Osteocyte (in vitro differentiated cells): Measurements from ENCODE around the gene MLH3. TPM values are rescaled to one million over a fixed set of nuclear protein-coding genes. Genes with fewer than 3 reads are reported as not detected.

ENCODE experiments used
- DNase-seq: peaks from one replicate; pipeline ENCODE4 v3.0.0; 2021; ENCODE audit warnings: mixed read lengths; ENCODE audit not compliant: unreplicated experiment; ENCODE audit errors: extremely low spot score
- H3K27ac Mint-ChIP-seq: one replicate; pipeline ENCODE4 v1.8.0; 2021; ENCODE audit warnings: mild to moderate bottlenecking, mixed read lengths; ENCODE audit not compliant: unreplicated experiment
- H3K27me3 Mint-ChIP-seq: one replicate; pipeline ENCODE4 v1.8.0; 2021; ENCODE audit warnings: mixed read lengths; ENCODE audit not compliant: unreplicated experiment
- H3K36me3 Mint-ChIP-seq: one replicate; pipeline ENCODE4 v1.8.0; 2021; ENCODE audit warnings: mixed read lengths; ENCODE audit not compliant: unreplicated experiment
- H3K4me1 Mint-ChIP-seq: one replicate; pipeline ENCODE4 v1.8.0; 2021; ENCODE audit warnings: mixed read lengths; ENCODE audit not compliant: unreplicated experiment
- H3K4me3 Mint-ChIP-seq: one replicate; pipeline ENCODE4 v1.8.0; 2021; ENCODE audit warnings: mild to moderate bottlenecking, moderate library complexity, mixed read lengths; ENCODE audit not compliant: unreplicated experiment
- H3K9me3 Mint-ChIP-seq: one replicate; pipeline ENCODE4 v1.8.0; 2021; ENCODE audit warnings: mixed read lengths; ENCODE audit not compliant: unreplicated experiment
- total RNA-seq: library from RNA; stranded (reverse); gene quantifications from 2 replicates; pipeline ENCODE4 v1.2.1, GENCODE V29; 2021
- TF ChIP-seq, protein P1 (sequence below): fragments of 200-600 bp; sonication (generic); IDR thresholded peaks from 2 replicates; pipeline ENCODE4 v1.5.0; 2021; ENCODE audit warnings: antibody characterized with exemption, mild to moderate bottlenecking, moderate library complexity

Gene MLH3
- total RNA-seq, 1 donor from 2014 or later, result 21.8 TPM

- H3K9me3 Mint-ChIP-seq, result no peaks in the 10 kb centered on the region
- TF ChIP-seq, protein P1, sequence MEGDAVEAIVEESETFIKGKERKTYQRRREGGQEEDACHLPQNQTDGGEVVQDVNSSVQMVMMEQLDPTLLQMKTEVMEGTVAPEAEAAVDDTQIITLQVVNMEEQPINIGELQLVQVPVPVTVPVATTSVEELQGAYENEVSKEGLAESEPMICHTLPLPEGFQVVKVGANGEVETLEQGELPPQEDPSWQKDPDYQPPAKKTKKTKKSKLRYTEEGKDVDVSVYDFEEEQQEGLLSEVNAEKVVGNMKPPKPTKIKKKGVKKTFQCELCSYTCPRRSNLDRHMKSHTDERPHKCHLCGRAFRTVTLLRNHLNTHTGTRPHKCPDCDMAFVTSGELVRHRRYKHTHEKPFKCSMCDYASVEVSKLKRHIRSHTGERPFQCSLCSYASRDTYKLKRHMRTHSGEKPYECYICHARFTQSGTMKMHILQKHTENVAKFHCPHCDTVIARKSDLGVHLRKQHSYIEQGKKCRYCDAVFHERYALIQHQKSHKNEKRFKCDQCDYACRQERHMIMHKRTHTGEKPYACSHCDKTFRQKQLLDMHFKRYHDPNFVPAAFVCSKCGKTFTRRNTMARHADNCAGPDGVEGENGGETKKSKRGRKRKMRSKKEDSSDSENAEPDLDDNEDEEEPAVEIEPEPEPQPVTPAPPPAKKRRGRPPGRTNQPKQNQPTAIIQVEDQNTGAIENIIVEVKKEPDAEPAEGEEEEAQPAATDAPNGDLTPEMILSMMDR, result no peak
- no peaks in the 10 kb centered on the region for H3K27me3 Mint-ChIP-seq
- no peak overlapping the region for H3K4me3 Mint-ChIP-seq
- DNase-seq, result no peak
- H3K27ac Mint-ChIP-seq, result no peak overlapping the region
- H3K36me3 Mint-ChIP-seq, result peaks cover 8% of the 10 kb centered on the region
- peaks cover 32% of the 10 kb centered on the region for H3K4me1 Mint-ChIP-seq
Measured at GRCh38 chr14:75060420-75060819, 9.2 kb upstream of the MLH3 start.

DNA sequence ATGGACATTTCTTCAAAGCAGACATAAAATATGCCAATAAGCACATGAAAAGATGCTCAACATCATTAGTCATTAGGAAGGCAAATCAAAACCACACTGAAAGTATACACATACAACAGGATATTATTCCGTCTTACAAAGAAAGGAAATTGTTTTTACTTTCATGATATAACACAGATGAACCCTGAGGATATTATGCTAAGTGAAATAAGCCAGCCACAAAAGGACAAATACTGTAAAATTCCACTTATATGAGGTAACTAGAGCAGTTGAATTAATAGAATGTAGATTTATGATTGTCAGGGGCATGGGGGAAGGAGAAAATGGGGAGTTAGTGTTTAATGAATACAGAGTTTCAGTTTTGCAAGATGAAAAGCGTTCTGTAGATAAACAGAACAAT is 8.4 kb upstream of the MLH3 start:
- TF ChIP-seq, protein P1, result no peak
- Mint-ChIP-seq H3K4me3 (no peak overlapping the region), H3K9me3 (no peaks in the 10 kb centered on the region), H3K27ac (peak overlapping the region; percentile 21), H3K27me3 (no peaks in the 10 kb centered on the region), H3K36me3 (peaks cover 8% of the 10 kb centered on the region), H3K4me1 (peaks cover 34% of the 10 kb centered on the region)
- no peak for DNase-seq

DNA sequence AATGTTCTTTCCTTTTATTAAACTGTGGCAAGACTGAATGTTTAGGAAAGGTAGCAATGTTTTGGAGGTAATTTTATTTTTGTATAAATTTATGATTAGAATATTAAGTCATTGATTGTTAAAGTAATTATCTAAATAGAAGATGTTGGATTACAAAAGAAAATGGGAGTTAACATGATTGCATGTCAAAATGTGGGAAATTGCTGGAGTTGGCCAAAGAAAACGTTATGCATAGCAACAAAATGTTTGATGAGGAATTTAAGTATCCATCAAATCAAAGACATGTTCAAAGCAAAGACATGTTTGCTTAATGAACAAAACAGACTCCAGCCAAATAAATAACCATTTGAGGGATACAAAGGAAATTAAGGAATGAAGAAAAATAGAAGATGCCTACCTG is 3.2 kb upstream of the MLH3 start:
- DNase-seq, result no peak
- TF ChIP-seq, protein P1, result no peak
- peaks cover 37% of the 10 kb centered on the region for H3K4me1 Mint-ChIP-seq
- peak overlapping the region; percentile 24 for H3K27ac Mint-ChIP-seq
- no peak overlapping the region for H3K4me3 Mint-ChIP-seq
- H3K27me3 Mint-ChIP-seq, result no peaks in the 10 kb centered on the region
- peaks cover 8% of the 10 kb centered on the region for H3K36me3 Mint-ChIP-seq
- H3K9me3 Mint-ChIP-seq, result no peaks in the 10 kb centered on the region

DNA sequence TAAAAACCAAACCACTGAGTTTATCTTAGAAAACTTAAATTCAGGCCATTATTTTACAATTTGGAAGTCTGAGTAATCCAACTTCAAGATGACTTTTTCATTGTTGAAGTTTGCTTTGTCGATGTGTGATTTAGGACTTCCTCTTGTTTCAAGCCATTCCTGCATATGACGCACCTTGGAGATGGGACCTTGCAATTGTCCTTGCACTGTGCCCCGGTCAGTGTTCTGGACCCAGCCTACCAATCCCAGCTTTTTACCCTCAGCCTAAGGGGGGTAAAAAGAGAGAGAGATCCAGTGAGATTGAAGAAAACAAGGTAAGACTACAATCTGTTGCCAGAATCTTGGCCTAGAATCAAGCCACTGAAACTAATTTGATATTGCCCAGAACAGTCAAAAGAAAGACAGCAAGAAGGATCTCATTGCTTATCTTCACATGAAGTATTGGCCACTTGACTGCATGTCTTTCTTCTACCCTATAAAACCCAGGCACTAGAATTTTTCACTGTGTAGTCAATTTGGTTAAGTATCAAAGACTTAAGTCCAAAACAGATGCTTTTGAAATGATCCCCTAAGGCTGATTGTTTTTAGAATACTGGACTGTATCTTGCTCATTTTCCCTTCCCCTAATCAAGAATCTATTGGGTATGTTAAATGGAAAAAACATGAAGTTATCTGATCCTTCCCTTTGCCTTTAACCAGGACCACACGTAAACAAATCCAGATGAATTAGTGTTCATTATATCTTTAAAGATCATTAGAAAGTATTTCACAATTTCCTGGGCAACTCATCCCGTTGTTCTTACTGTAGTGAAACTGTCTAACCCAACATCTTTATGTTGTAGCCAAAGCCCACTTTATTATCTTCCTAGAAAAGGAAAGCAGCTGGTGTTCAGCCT is 2.4 kb upstream of the MLH3 start:
- Mint-ChIP-seq H3K27me3 (no peaks in the 10 kb centered on the region), H3K4me1 (peaks cover 31% of the 10 kb centered on the region), H3K9me3 (no peaks in the 10 kb centered on the region), H3K4me3 (no peak overlapping the region), H3K27ac (no peak overlapping the region), H3K36me3 (peaks cover 11% of the 10 kb centered on the region)
- no peak for DNase-seq
- TF ChIP-seq, protein P1, result no peak

GRCh38 chr14:75051556-75051899 is 261 bp upstream of the MLH3 start:
- H3K9me3 Mint-ChIP-seq, result peaks cover 6% of the 10 kb centered on the region
- H3K27me3 Mint-ChIP-seq, result no peaks in the 10 kb centered on the region
- DNase-seq, result no peak
- H3K4me3 Mint-ChIP-seq, result peak overlapping the region; percentile 88
- peak overlapping the region; percentile 96 for H3K27ac Mint-ChIP-seq
- peaks cover 27% of the 10 kb centered on the region for H3K4me1 Mint-ChIP-seq
- TF ChIP-seq, protein P1, result no peak
- peaks cover 22% of the 10 kb centered on the region for H3K36me3 Mint-ChIP-seq
